Stomach (tissue), 9 donors: ENCODE data around the gene SHISA2. TPM values are rescaled to one million over a fixed set of nuclear protein-coding genes. Genes with fewer than 3 reads are reported as not detected.

Source experiments
- DNase-seq, 2 donors: peaks; one replicate each; pipeline versions ENCODE4 v3.0.0 to v3.0.0-alpha.2; 2013 to 2019
- H3K27ac ChIP-seq, 5 donors: fragments of 200-600 bp in 4 of 5; sonication (generic) in 4 of 5; one replicate each; pipeline ENCODE4 v1.5.1; 2013 to 2019; ENCODE audit warnings: mild to moderate bottlenecking in 1 of 5, moderate library complexity in 1 of 5
- H3K27me3 ChIP-seq, 3 donors: fragments of 200-600 bp; sonication (generic); one replicate each; pipeline ENCODE4 v1.5.1; 2017 to 2019; ENCODE audit warnings: mixed run types in 1 of 3
- H3K36me3 ChIP-seq, 4 donors: fragments of 200-600 bp; sonication (generic); 1 replicate in 3 of 4; 2 replicates in 1 of 4; pipeline ENCODE4 v1.5.1; 2016 to 2019
- H3K4me1 ChIP-seq, 4 donors: fragments of 200-600 bp; sonication (generic); one replicate each; pipeline ENCODE4 v1.5.1; 2016 to 2019
- H3K4me3 ChIP-seq, 4 donors: fragments of 200-600 bp; sonication (generic) in 3 of 4; one replicate each; pipeline ENCODE4 v1.5.1; 2016 to 2019; ENCODE audit warnings: mild to moderate bottlenecking in 1 of 4
- H3K9me3 ChIP-seq, 4 donors: fragments of 200-600 bp; sonication (generic); one replicate each; pipeline ENCODE4 v1.5.1; 2016 to 2019
- CTCF ChIP-seq, 7 experiments: fragments of 450-650 bp in 4 of 7; fragments of 200-600 bp in 3 of 7; sonication (generic) in 3 of 7; IDR thresholded peaks; one replicate each; pipeline ENCODE4 v1.5.1; 2016 to 2019; ENCODE audit warnings: antibody characterized with exemption in 7 of 7, control low read depth in 2 of 7, mild to moderate bottlenecking in 1 of 7
- EP300 ChIP-seq: sonication (generic); formaldehyde crosslinking; IDR thresholded peaks from one replicate; pipeline ENCODE4 v1.6.1; 2017; ENCODE audit warnings: antibody characterized with exemption
- POLR2A ChIP-seq, 4 donors: fragments of 450-650 bp; IDR thresholded peaks; one replicate each; pipeline ENCODE4 v1.6.1; 2016; ENCODE audit warnings: antibody characterized with exemption in 4 of 4, control low read depth in 2 of 4, mild to moderate bottlenecking in 1 of 4, moderate library complexity in 1 of 4
- POLR2AphosphoS5 ChIP-seq, 3 donors: sonication (generic); formaldehyde crosslinking; IDR thresholded peaks; one replicate each; pipeline ENCODE4 v1.6.1; 2016; ENCODE audit warnings: antibody characterized with exemption in 3 of 3
- WGBS, 5 donors: extraction: QIAGEN DNeasy Blood & Tissue Kit in 3 of 5; methylation state at CpG; one replicate each; pipeline versions ENCODE4 v1.1.5 to v1.1.7; 2013 to 2018; 5-methylcytosine and 5-hydroxymethylcytosine counted together
- intact Hi-C: fragments of 100-400 bp; cut with DNase I; formaldehyde crosslinking; loops from one replicate; pipeline ENCODE4 v1.15.1; 2023; ENCODE audit warnings: low total_unique reads
- polyA plus RNA-seq, 3 donors: library from polyadenylated mRNA; stranded (reverse); fragments of 200-250 nt; gene quantifications; one replicate each; pipeline ENCODE4 v1.2.3, GENCODE V29; 2013
- total RNA-seq, 5 donors: library from RNA; depleted of rRNA; stranded (reverse); fragments of >200 nt; gene quantifications; one replicate each; pipeline versions ENCODE4 v1.1.0 to v1.2.3, GENCODE V29; 2014 to 2016
- donor health status: healthy with polysubstance abuse.
- donor health status: Bipolar disorder and iron deficiency.
- donor health status: healthy.

The SHISA2 gene
- total and polyA plus RNA-seq, 8 donors, result 0.43 to 6.8 (median 0.46) TPM; not detected in 3

DNA sequence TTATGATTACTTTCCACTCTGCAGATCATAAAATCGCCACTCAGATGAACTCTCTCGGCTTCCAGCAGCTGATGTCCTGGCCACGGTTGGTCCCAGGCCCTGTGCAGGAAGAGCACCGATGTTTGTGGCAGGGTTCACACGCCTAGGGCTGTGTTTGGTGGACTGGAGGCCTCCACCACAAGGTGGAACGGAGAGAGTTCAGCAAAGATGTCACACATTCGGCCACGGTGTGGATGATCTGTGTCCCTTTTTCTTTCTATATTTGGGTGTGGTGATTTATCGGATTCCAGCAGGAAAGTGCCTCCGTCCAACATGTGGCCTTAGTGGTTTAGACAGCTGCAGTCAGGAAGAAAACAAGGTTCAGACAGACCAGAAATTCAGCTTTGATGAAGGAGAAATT lies 521 bp upstream of the SHISA2 start:
- TF ChIP-seq POLR2A (IDR thresholded peaks at IDR 0.05) (no peak), POLR2AphosphoS5 (IDR thresholded peaks at IDR 0.05) (no peak), EP300 (no peak), CTCF (IDR thresholded peaks at IDR 0.05) (no peak)
- peak overlapping the region in 1 of 5 donors; percentile 63 for H3K27ac ChIP-seq
- H3K36me3 ChIP-seq, result no peaks in the 10 kb centered on the region
- intact Hi-C loops, result no loop called here
- H3K4me1 ChIP-seq, result peaks cover 23 to 40% (median 29%) of the 10 kb centered on the region in 4 donors
- H3K4me3 ChIP-seq, result peak overlapping the region; percentile 52 to 69 (median 54)
- H3K27me3 ChIP-seq, result peaks cover 12 to 66% (median 40%) of the 10 kb centered on the region in 3 donors
- H3K9me3 ChIP-seq, result no peaks in the 10 kb centered on the region
- 31 to 61% (median 47%) methylated on average over 10 of the region's 10 CpGs for WGBS, 5 donors
- DNase-seq, result no peak

DNA sequence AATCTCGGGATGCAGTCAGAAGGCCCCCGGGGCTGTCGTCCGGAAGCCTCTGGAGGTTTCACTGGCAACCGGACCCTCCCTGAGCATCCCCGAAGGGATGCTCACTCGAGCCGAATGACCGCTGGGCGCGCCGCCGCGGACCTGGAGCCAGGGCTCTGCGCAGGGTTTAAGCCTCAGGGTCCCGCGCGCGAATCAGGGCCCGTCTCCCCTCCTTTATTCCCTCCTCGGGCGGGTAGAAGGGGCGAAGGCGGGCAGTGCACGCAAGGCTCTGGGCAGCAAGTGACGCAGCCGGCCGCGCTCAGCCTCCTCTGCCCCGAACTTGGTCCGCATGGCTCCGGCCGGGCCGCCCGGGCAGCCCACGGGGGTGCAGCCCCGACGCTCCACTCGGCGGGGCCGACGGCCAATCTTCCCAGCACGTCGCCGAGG lies 572 bp downstream of the SHISA2 start:
- Histone ChIP-seq H3K36me3 (no peaks in the 10 kb centered on the region), H3K4me3 (peak overlapping the region; percentile 52 to 69 (median 54)), H3K9me3 (no peaks in the 10 kb centered on the region), H3K4me1 (peaks cover 23 to 40% (median 29%) of the 10 kb centered on the region in 4 donors), H3K27me3 (peaks cover 12 to 77% (median 40%) of the 10 kb centered on the region in 3 donors), H3K27ac (peak overlapping the region in 3 of 5 donors; percentile 40 to 72 (median 63))
- 1 to 7% (median 3%) methylated on average over 14 to 45 of the region's 45 CpGs for whole genome bisulfite sequencing, 5 donors
- intact Hi-C loops, result no loop called here
- TF ChIP-seq CTCF (IDR thresholded peaks at IDR 0.05) (no peak), EP300 (no peak), POLR2A (IDR thresholded peaks at IDR 0.05) (no peak), POLR2AphosphoS5 (IDR thresholded peaks at IDR 0.05) (no peak)
- peak in 1 of 2 donors; percentile 60 for DNase-seq

DNA sequence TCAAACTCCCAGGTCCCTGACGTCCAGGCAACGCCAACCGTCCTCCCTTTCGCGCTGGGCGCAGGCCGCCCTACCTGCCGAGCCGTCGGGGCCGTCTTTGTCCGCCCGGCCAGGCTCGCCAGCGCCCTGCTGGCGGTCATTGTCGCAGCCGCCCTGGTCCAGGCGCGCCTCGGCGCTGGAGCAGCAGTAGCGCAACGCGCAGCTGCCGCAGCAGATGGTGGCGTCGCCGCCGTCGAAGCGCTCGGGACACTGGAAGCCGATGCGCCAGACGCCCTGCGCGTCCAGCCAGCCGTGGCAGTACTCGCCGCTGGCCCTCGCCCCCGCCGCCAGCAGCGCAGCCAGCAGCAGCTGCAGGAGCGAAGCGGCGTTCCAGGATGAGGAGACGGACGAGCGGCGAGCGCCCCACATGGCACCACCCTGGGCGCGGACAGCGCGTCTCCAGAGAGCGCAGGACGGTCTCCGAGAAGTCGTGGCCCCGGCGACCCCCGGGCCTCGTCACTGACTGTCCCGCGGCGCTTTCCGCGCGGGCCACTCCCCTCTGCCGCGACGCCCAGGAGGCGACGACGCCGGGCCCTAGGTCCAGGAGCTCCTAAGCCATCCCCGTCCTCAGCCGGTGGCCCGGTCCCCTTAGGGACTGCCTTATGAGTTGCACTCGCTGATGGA lies 1.1 kb downstream of the SHISA2 start:
- Histone ChIP-seq H3K9me3 (no peaks in the 10 kb centered on the region), H3K4me3 (peak overlapping the region; percentile 52 to 69 (median 54)), H3K4me1 (peaks cover 23 to 40% (median 29%) of the 10 kb centered on the region in 4 donors), H3K27me3 (peaks cover 12 to 77% (median 40%) of the 10 kb centered on the region in 3 donors), H3K36me3 (no peaks in the 10 kb centered on the region), H3K27ac (peak overlapping the region in 1 of 5 donors; percentile 40)
- TF ChIP-seq EP300, result no peak
- TF ChIP-seq CTCF (IDR thresholded peaks at IDR 0.05), result no peak
- TF ChIP-seq POLR2AphosphoS5 (IDR thresholded peaks at IDR 0.05), result no peak
- no peak for TF ChIP-seq POLR2A (IDR thresholded peaks at IDR 0.05)
- DNase-seq, result peak; percentile 49 to 84
- intact Hi-C loops, result no loop called here
- WGBS, 5 donors, result 2 to 4% (median 3%) methylated on average over 40 to 82 of the region's 82 CpGs

DNA sequence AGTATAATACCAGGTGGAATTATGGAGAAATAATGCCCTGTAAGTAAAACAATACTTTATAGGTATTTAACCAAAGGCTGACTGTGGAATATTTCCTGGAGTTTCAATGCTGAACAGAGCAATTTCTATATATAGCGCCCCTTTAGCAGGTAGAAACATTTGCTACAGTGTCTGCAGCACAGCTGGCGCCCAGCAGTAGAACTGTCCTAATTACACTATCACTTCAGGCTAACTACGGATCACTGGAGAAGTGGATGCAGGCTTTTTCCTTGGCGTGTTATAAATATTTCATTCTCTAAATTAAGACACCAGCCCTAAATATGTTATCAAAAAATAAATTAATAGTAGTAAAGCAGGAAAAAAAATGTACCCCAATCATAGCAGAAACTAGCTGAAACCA lies 3.1 kb downstream of the SHISA2 start:
- WGBS, 5 donors, result 40 to 72% (median 45%) methylated on average over 4 of the region's 4 CpGs
- DNase-seq, result peak in 1 of 2 donors; percentile 35
- Histone ChIP-seq H3K9me3 (no peaks in the 10 kb centered on the region), H3K4me1 (peaks cover 23 to 40% (median 29%) of the 10 kb centered on the region in 4 donors), H3K4me3 (no peak overlapping the region), H3K27me3 (peaks cover 12 to 76% (median 40%) of the 10 kb centered on the region in 3 donors), H3K27ac (no peak overlapping the region), H3K36me3 (no peaks in the 10 kb centered on the region)
- intact Hi-C loops, result no loop called here
- no peak for TF ChIP-seq CTCF (IDR thresholded peaks at IDR 0.05)
- no peak for TF ChIP-seq POLR2AphosphoS5 (IDR thresholded peaks at IDR 0.05)
- TF ChIP-seq EP300, result no peak
- no peak for TF ChIP-seq POLR2A (IDR thresholded peaks at IDR 0.05)
